ENCODE measurements around the gene TUBA1C. TPM values are rescaled to one million over a fixed set of nuclear protein-coding genes. Genes with fewer than 3 reads are reported as not detected.

The TUBA1C gene
- total and polyA plus RNA-seq, 9 of the 15 experiments (the other 6 are each of a cell fraction or from before 2014, with no cell fraction given), result 755 to 3,012 (median 914) TPM

- TF ChIP-seq, protein P1, sequence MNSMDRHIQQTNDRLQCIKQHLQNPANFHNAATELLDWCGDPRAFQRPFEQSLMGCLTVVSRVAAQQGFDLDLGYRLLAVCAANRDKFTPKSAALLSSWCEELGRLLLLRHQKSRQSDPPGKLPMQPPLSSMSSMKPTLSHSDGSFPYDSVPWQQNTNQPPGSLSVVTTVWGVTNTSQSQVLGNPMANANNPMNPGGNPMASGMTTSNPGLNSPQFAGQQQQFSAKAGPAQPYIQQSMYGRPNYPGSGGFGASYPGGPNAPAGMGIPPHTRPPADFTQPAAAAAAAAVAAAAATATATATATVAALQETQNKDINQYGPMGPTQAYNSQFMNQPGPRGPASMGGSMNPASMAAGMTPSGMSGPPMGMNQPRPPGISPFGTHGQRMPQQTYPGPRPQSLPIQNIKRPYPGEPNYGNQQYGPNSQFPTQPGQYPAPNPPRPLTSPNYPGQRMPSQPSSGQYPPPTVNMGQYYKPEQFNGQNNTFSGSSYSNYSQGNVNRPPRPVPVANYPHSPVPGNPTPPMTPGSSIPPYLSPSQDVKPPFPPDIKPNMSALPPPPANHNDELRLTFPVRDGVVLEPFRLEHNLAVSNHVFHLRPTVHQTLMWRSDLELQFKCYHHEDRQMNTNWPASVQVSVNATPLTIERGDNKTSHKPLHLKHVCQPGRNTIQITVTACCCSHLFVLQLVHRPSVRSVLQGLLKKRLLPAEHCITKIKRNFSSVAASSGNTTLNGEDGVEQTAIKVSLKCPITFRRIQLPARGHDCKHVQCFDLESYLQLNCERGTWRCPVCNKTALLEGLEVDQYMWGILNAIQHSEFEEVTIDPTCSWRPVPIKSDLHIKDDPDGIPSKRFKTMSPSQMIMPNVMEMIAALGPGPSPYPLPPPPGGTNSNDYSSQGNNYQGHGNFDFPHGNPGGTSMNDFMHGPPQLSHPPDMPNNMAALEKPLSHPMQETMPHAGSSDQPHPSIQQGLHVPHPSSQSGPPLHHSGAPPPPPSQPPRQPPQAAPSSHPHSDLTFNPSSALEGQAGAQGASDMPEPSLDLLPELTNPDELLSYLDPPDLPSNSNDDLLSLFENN (IDR thresholded peaks at IDR 0.05; ENCODE audit: low read depth in 2 of 2, low read length in 2 of 2), result peak in 1 of 2 experiments; percentile 26; a peak in 2 of 4 replicates
- TF ChIP-seq MAFG (tag; conservative IDR thresholded peaks at IDR 0.05) (no peak), E4F1 (CRISPR knock-in tag; IDR thresholded peaks at IDR 0.05; ENCODE audit: borderline replicate concordance) (no peak), ZNF197 (CRISPR knock-in tag; IDR thresholded peaks at IDR 0.05; ENCODE audit: low read depth) (no peak), CBX1 (IDR thresholded peaks at IDR 0.05; ENCODE audit: low read depth) (no peak), NCOR1 (IDR thresholded peaks at IDR 0.05) (no peak; the same call in 1 of the 2 replicates), KAT2B (IDR thresholded peaks at IDR 0.05; ENCODE audit: low read depth, low read length) (no peak), PRPF4 (IDR thresholded peaks at IDR 0.05; ENCODE audit: insufficient read depth, low read depth, low read length, poor library complexity, severe bottlenecking) (no peak), NELFE (IDR thresholded peaks at IDR 0.05; ENCODE audit: insufficient read depth, insufficient read length) (no peak), STAT5B (CRISPR knock-in tag; IDR thresholded peaks at IDR 0.05) (no peak), PYGO2 (tag; IDR thresholded peaks at IDR 0.05) (no peak), RBM22 (IDR thresholded peaks at IDR 0.05; ENCODE audit: low read depth, low read length, poor library complexity, severe bottlenecking) (peak; percentile 80), RNF2 (IDR thresholded peaks at IDR 0.05) (no peak), SMARCC2 (IDR thresholded peaks at IDR 0.05; ENCODE audit: low read depth) (no peak), FUS (optimal IDR thresholded peaks at IDR 0.05; ENCODE audit: low read depth, low read length) (no peak)
- TF ChIP-seq, protein P2, sequence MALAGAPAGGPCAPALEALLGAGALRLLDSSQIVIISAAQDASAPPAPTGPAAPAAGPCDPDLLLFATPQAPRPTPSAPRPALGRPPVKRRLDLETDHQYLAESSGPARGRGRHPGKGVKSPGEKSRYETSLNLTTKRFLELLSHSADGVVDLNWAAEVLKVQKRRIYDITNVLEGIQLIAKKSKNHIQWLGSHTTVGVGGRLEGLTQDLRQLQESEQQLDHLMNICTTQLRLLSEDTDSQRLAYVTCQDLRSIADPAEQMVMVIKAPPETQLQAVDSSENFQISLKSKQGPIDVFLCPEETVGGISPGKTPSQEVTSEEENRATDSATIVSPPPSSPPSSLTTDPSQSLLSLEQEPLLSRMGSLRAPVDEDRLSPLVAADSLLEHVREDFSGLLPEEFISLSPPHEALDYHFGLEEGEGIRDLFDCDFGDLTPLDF (CRISPR knock-in tag; IDR thresholded peaks at IDR 0.05), result 0 out of 2 replicates have a peak, but pooled peaks have one; percentile 31
- TF ChIP-seq, protein P3, sequence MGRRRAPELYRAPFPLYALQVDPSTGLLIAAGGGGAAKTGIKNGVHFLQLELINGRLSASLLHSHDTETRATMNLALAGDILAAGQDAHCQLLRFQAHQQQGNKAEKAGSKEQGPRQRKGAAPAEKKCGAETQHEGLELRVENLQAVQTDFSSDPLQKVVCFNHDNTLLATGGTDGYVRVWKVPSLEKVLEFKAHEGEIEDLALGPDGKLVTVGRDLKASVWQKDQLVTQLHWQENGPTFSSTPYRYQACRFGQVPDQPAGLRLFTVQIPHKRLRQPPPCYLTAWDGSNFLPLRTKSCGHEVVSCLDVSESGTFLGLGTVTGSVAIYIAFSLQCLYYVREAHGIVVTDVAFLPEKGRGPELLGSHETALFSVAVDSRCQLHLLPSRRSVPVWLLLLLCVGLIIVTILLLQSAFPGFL (CRISPR knock-in tag; IDR thresholded peaks at IDR 0.05), result 0 out of 2 replicates have a peak, but pooled peaks have one; percentile 45
Measured at GRCh38 chr12:49272790-49273725, 8.2 kb downstream of the TUBA1C start (continued).

All from K562 (cell line).